ENCODE data around the gene BIK.

BIK gene

DNA sequence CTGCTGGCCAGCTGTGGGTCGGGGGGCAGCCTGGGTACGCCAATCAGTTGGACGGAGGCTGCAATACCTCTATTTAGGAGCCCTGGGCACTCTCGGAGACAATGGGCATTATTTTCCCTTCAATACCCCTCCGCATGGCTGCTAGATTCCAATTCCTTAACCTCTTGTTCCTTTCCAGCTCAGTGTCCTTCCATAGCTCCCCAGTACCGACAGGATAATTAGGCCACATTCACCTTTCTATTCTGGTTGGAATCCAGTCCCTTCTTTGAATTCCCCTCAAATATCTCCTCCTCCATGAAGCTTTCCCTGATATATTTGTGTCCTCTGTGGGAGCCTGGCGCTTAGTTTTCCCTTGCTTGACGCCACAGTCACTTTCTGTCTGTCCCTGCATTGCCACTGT, 4.2 kb upstream of the BIK start:
- no peak for DNase-seq

DNA sequence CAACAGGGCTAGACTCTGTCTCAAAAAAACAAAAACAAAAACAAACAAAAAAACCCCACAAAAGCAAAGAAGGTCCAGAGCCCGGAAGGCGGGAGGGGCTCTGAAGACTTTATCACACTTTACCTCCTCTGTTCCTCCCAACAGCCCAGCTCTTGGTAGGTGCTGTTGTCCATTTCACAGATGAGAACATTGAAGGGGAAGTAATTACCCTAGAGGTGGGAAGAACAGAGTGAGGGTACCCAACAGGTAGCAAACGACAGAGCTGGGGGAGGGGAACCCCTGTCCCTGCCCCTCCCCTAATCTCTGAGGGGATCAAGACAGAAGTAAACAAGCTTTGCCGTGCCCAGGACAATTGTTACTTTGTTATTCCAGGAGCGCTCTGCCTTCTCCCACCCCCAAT, 1.0 kb upstream of the BIK start:
- no peak for DNase-seq

GRCh38 chr22:43109921-43110443, 568 bp upstream of the BIK start:
- DNase-seq, result no peak

DNA sequence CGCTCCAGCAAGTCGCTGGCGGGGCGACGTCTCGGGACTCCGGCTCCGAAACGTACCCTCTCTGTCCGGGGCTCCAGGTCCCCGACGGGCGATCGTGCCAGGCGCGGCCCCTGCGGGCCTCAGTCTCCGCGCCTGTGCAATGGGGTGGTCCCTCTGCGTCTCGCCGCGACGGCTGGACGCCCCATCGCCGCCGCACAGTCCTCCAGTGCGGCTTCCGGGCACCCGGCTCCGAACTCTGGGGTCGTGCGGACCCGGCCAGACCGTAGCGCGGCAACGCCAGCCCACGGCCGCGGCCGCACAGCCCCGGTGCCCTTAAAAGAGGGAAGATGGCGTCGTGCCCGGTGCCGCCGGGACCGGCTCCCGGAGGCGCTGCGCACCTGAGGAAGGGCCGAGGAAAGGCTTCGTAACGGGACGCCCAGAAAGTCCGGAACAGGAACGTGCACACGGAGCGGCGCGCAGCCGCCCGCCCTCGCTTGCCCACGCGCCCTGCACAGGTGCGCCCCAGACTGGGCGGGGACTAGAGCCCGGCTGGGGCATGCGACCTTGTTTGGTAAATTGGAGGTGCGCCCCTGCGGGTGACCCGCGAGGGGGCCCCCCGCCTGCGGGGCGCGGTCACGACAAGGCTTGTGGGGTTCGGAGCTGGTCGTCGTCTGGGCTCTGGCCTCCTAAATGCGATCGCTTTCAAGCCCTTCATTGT, 525 bp downstream of the BIK start:
- peak; percentile 62 for DNase-seq

DNA sequence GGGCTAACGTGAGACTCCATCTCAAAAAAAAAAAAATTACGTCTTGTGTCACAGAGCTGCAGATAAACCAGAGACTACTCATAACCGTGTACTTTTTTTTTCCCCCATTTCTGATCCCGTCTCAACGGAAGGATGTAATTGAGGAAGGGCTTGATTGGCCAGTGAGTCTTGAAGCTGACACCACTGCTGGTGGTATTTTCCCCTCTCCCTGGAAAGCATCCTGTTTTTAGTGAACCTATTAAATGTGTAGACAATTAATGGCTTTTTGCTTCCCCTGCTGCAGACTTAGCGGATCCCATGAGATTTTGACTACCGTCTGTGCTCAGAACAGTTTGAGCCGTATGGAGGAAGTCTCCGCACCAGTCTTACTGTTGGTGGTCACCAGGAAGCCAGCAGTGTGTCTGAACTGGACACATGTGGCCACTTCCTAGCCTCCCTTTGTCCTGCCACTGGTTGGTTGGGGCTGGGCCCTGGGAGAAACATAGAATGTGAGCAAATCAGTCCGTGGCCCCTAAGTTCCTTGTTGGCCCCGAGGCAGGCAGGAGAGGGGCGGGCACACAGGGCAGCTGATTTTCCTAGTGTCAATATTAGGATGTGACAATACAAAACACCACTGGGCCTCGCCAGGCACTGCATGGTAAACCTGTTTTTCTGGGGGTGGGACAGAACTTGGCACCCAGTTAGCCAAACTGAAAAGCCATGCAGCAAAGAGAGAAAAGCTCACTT, 3.1 kb downstream of the BIK start:
- no peak for DNase-seq

DNA sequence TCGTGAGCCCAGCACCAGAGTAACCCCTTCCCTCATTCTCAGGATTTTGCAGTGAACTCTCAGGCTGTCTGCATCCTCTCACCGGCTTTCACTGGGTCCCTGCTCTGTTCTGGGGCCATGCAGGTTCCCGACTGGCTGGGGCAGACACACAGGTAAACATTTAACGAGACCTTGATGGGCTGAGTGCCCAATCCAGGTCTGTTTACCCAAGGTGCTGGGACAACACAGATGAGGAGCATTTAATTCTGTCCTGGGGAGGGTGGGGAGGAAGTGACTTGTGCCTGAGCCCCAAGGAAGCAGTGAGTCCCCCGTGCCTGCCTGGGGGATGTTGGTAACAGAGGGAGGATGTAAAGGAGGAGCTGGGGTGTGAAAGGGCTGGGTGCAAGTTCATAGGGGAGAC, 4.4 kb downstream of the BIK start:
- no peak for DNase-seq

DNA sequence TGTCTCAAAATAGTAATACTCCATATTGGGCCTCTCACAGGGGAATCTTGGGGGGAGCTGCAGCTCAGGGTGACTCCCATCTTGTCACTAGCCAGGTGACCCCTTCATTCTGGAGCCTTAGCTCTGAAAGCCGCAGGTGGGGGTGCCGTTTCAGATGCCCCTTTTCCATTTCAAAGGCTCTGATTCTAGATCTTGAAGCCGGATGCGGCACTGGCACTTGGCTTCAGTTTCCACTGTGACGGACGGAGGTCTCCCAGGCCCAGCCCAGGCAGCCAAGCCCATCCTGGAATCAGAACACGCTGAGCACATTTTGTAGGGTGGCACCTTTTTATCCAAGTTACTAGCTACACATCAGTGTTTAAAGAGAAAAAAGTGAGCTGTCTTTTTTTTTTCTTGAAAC, 6.4 kb downstream of the BIK start:
- no peak for DNase-seq

DNA sequence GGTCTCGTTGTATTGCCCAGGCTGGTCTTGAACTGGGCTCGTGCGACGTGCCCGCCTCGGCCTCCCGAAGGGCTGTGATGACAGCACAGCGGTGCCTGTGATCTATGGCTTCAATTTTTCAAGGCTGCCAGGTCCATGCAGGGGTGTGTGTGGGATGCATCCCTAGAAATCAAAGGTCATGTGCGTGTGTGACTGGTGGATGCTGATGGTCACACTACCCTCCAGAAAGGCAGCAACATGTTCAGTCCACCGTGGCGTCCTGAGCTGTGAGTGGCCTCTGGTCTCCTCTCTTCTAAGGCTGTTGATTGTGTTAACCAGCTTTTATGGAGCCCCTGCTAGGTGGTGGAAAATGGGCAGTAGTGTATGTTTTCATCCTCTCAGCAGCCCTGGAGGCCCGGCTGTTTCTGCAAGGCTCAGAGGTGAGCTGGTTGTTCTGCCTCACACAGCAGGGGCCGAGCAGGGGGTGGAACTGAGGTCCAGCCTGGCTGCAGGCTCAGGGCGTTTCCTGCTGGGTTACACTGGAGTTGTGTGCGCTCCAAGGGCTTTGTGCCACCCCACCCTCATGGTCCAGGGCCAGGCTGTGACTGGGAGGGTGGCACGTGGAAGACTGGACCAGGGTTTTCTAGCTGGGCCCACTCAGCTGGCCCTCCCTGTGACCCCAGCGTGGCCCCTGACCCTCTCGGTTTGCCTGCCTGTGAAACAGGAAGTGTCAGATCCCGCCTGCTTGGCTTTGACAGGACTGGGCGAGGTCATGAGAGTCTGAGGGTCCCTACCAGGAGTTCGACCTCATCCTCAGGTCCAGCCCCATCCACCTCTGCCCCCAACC, 7.7 kb downstream of the BIK start:
- DNase-seq, result no peak

- no peak for DNase-seq
Observed at GRCh38 chr22:43118953-43119458, 8.5 kb downstream of the BIK start.

DNA sequence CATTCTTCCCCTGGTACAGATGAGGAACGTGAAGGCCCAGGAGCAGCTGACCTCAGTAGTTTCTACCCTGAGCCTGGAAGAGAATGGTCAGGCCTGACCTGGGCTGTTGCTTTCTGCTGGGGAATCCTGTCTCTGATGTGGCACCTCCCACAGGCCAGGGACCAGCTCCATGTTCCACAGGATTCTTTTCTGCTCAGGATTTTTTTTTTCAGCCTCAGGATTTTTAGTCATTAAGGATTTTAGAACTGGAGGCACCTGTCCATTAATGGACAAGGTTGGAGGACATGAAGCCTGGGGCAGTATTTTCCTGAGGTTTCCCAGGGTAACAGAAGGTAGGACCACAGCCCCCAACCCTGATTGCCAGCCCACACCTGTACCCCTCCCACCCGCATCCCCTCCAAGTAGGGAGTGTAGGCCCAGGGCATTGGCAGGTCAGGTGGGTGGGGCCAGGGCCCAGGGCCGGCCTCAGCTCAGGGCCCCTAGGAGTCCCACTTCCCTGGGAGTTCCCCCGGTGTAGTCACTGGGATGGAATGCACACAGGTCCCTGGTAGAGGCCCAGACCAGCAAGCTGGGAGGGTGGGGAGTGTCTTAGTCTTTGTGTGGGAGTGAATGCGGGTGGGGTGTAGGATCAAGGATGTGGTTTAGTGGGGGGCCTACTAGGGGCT, 16.1 kb downstream of the BIK start:
- no peak for DNase-seq

- DNase-seq, result no peak
Observed at GRCh38 chr22:43127166-43127908, 16.8 kb downstream of the BIK start.

DNA sequence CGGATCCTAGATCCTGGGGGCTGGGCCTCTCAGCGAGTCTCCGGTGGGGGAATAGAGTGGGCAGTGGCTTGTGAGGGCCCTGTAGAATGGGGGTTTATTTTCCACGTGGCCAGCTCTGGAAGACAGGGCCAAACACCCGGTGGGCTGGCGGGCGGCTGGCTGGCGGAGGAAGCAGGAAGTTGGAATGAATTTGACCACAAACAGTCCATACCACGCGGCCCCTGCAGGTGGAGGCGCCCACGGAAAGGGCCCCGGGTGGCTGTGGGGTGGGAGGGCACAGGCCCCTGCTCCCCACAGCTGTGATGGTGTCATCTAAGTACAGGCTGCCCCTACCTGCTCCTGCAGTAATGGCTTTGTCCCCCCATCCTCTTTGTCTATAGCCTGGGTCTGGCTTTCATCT, 17.6 kb downstream of the BIK start:
- DNase-seq, result no peak

DNA sequence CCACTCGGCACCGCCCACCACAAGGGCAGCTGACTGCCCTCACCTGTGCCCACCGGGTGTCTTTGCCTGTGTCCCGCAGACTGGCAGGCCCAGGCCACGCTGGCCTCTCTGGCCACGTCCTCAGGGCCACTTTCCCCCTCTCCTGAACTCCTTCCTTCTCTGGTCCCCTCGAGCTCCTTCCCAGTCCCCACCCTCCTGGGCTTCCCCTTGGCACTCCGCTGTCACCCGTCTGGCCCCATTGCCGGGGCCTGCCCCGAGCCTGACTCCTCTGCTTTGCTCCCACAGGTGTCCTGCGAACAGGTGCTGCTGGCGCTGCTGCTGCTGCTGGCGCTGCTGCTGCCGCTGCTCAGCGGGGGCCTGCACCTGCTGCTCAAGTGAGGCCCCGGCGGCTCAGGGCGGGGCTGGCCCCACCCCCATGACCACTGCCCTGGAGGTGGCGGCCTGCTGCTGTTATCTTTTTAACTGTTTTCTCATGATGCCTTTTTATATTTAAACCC, 18.4 kb downstream of the BIK start:
- peak; percentile 90 for DNase-seq

- DNase-seq, result peak; percentile 10
Observed at GRCh38 chr22:43129426-43130425, 19.2 kb downstream of the BIK start.

DNA sequence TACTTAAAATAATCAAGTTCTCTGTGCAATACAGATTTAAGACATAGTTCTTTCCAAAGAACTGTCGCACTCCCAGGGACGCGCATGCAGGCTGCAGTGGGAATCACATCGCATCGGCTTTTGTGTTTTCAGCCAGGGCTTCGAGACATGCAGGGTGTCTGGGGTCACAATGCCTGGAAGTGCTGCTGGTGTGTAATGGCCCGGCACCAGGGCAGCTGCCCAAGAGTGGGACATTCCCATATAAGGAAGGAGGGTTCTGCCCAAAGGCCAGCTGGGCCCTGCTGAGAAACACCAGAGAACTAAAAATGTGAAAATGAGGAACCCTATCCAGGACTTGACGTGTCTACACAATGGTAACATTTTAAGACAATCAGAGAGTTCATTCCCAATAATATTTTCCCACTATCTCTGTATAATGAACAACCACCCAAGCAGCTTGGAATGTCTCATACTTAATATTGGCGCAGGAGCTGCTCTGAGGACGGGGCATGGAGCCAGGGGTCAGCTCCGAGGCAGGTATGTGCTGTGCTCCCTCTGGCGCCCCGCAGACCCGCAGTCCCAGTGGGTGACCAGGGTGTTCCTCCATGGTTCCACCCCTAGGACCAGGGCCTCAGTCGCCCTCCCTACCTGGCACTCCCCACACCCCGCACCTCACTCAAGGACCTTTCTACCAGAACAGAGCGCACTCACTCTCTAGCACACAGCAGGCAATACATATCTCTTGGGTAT, 21.4 kb downstream of the BIK start:
- no peak for DNase-seq

DNA sequence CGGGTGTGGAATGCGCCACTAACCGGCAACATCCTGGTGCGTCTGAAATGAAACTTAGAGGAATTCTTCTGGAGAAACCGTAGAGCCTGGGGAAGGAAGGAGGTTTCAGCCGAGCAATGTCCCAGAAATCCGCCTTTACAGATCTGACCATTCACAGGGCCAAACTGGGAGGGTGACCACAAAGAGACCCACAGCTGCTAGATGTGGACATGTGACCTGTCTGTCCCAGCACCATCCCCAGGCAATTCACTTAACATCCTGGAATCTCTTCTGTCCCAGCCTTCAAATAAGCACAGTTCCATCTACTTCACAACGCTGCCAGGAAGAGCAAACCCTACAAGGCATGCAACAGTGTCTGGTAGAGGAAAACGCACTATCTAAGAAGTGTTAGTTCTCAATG, 22.9 kb downstream of the BIK start:
- no peak for DNase-seq

DNA sequence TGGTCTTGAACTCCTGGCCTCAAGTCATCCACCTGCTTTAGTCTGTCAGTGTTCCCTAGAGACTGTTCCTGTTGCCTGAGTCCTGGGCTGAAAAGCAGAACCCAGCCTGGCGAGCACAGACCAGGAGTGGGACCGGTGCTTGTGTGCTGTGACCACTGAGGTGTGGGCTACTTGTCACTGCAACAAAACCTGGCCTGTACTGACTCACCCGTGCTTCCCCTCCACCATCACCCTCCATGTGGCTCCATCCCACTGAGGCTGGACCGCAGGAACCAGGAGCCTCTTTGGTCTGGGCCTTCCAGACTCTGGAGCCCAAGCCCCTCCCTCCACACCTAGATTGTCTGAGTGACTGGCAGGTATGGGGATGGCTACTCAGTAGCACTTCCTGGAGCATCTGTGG, 24.0 kb downstream of the BIK start:
- no peak for DNase-seq

- DNase-seq, result no peak
Observed at GRCh38 chr22:43135565-43135964, 25.0 kb downstream of the BIK start.

- DNase-seq, result peak; percentile 33
Observed at GRCh38 chr22:43136255-43136654, 25.7 kb downstream of the BIK start.

DNA sequence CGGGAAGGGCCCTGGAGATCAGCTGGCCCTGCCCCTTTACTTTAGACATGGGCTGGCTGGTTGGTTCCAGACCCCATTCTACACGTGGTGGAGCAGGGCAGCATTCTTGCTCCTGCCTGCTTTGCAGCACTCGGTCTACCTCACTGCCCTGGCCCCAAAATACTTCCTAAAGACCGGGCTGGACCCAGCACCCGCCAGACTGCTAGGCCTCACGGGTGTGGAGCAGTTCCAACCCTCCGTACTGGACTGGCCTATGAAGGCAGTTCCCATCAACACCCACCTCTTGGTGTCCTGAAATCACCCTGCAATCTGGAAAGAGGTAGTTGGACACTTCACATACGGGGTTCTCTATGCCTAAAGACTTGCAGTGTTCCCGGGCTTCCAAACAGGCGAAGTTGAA, 26.3 kb downstream of the BIK start:
- no peak for DNase-seq
